GM19239 (cell line): ENCODE measurements around the gene CHAF1A.

Source experiments
- DNase-seq: peaks from one replicate; pipeline ENCODE4 v3.0.0; 2011; ENCODE audit warnings: low spot score; ENCODE audit not compliant: insufficient read length
- FAIRE-seq: peaks from 2 replicates; lab custom pipeline; 2011; peaks lifted over from hg19 to GRCh38; lab: Jason Lieb, UNC

The CHAF1A gene

DNA sequence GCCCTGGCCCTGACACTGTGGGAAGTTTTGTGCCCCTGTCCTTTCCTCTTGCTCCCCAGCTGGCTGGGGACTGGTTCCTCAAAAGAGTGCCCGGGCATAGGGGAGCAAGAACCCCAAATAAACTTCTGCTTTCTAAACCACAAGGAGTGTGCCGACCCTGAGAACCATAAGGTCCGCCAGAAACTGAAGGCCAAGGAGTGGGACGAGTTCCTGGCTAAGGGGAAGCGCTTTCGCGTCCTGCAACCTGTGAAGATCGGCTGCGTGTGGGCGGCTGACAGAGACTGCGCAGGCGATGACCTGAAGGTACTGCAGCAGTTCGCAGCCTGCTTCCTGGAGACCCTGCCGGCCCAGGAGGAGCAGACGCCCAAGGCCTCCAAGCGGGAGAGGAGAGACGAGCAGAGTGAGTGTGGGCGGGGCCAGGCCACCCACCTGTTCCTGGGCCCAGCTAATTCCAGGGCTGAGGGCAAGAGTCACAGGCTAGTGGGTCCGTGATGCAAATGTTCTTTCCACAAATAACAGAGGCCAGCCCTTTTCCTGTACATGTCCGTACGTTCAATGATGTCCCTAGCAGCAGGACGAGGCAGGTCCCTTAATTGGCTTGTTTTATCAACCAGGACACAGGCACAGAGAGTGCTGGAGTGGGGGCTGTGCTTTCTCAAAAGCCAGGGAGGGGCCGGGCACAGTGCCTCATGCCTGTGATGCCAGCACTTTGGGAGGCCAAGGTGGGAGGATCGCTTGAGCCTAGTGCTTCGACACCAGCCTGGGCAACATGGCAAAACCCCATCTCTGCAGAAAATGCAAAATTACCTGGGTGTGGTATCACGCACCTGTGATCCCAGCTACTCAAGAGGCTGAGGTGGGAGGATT, 29.6 kb downstream of the CHAF1A start:
- DNase-seq = peak; percentile 44
- FAIRE-seq = peak; percentile 68

DNA sequence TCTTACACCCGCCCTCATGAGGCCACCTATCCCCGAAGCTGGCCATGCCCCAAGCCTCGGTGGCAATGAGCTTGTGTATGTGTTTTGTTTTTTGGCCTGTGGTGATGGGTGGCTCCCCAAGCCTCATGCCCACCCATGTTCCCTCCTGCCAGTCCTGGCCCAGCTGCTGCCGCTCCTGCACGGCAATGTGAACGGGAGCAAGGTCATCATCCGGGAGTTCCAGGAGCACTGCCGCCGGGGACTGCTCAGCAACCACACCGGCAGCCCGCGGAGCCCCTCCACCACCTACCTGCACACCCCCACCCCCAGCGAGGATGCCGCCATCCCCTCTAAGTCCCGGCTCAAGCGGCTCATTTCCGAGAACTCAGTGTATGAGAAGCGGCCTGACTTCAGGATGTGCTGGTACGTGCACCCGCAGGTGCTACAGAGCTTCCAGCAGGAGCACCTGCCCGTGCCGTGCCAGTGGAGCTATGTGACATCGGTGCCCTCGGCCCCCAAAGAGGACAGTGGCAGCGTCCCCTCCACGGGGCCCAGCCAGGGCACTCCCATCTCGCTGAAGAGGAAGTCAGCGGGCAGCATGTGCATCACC, 30.6 kb downstream of the CHAF1A start:
- DNase-seq (no peak), FAIRE-seq (no peak)

DNA sequence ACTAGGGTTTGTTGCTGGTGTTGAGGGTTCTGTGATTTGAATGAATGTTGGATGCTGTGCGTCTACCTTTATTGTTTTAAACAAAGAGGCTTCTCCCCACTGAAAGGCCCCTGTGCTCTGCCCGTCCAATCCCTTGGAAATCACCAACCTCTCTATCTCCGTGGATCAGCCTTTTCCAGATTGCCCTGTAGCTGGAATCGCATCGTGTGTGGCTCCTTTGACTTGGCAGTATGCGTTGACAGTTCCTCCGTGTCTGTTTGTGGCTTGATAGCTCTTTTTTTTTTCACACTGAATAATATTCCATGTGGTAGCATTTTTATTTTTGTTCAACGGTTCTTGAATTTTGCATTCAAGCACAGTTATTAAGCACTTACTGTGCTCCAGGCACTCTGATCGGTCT, 32.0 kb downstream of the CHAF1A start:
- FAIRE-seq (no peak), DNase-seq (no peak)

DNA sequence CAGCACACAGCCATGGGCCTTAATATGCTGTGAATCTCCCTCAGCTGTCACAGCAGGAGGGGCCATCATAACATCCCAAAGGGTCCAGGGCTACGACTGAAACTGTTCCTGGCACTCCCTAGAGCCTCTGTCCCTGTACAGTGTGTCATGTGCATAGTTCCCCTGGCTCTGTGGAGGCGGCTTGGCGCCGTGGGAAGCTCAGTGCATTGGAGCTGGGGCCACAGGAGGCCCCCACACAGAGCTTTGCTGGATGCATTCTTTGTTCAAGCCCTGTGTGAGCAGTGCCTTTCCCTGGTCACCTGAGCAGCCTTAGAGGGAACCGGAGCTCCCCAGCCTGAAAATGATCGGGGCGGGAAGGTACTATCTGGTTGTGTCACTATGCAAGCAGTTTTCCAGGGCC, 33.8 kb downstream of the CHAF1A start:
- no peak for DNase-seq
- FAIRE-seq = no peak

DNA sequence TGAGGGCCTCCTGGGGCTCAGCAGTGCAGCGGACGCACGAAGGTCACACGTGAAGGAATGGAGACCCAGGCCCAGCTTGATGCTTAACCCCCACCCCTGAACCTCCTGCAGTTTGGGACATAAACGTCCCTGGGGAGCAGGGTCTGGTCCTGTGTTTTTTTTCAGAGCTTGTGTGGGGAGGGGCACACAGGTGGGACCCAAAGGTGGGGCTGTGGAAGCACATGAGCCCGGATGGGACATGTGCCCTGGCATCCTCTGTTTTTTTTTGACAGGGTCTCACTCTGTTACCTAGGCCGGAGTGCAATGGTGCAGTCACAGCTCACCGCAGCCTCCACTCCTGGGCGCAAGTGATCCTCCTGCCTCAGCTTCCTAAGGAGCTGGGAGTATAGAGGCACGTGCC, 34.7 kb downstream of the CHAF1A start:
- DNase-seq = no peak
- FAIRE-seq = no peak

DNA sequence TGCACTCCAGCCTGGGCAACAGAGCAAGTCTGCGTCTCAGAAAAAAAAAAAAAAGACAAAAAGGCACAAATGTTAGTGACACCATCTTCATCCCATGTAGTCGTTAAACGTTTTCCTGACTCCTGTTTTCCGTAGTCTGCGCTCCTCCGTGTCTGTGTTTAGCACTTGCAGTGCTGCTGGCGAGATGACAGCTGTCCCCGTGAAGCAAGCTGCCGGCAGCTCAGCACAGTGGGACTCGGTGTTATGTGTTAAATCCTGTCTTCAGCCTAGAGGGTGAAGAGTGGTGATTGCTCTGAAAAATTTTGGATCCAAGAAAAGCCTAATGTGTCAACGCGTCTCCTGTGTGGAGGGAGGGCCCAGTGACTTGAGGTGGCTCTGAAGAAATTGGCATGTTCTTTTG, 36.8 kb downstream of the CHAF1A start:
- FAIRE-seq (no peak), DNase-seq (no peak)

DNA sequence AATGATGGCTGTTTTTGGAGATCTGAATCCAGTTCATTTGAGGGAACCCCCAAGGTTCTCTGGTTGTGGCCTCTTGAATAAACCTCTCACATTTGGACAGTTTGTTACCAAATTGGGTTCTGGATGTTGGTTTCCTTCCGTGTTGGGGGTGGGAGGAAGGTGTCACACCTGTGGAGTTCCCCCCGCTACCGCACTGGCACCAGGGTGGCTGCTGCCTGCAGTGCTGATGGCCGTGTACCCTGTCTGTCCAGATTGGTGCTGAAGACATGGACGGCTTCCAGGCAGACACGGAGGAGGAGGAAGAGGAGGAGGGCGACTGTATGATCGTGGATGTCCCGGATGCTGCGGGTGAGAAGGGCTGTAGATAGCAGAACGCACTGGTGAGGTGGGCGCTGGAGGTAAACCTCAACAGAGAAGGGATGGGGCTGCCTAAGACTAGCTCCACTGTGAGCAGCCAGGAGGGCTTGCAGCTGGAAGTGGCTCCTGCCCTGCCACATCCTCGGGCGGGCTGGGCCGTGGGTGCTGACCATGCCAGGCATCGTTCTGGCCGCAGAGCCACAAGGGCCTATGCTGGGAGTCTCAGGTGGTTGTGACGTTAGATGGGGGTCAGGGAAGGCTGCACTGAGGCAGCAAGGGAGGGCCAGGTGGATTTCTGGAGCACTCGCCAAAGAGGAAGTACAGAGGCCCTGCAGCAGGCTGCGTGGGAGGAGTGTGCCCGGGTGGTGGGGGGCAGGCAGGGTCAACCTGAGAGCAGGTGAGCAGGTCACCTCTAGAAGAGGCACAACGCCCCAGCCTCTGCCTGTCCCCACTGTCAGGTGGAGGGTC, 39.8 kb downstream of the CHAF1A start:
- FAIRE-seq (no peak), DNase-seq (no peak)

DNA sequence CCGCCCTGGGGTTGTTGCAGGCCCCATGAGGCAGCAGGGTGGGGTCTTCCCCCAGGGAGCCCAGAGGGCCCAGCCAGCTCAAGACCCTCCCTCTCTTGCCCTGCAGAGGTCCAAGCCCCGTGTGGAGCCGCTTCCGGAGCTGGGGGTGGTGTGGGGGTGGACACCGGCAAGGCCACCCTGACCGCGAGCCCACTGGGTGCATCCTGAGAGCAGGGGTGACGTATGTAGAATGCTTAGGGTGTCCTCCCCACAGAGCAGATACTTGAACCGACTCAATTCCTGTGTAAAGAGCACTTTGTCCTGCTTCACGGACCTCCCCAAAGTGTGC, 40.3 kb downstream of the CHAF1A start:
- no peak for FAIRE-seq
- DNase-seq = no peak

DNA sequence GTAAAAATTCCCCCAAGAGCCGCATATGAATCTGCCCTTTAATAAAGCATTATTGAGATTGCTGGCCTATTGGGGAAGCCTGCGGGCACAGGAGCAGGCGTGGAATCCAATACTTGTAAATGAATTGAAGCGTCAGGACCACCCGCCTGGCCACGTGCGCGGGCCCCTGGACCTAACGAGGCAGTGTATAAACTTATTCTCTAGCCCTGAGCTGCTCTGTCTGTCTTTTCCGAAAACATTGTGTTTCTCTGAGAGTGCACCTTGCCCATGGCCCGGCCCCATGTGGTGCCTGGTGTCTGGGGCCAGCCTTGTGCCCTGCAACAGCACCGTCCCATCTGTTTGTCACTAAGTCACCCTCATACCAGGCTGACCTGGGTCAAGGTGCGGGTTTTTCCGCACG, 40.7 kb downstream of the CHAF1A start:
- FAIRE-seq (no peak), DNase-seq (no peak)

DNA sequence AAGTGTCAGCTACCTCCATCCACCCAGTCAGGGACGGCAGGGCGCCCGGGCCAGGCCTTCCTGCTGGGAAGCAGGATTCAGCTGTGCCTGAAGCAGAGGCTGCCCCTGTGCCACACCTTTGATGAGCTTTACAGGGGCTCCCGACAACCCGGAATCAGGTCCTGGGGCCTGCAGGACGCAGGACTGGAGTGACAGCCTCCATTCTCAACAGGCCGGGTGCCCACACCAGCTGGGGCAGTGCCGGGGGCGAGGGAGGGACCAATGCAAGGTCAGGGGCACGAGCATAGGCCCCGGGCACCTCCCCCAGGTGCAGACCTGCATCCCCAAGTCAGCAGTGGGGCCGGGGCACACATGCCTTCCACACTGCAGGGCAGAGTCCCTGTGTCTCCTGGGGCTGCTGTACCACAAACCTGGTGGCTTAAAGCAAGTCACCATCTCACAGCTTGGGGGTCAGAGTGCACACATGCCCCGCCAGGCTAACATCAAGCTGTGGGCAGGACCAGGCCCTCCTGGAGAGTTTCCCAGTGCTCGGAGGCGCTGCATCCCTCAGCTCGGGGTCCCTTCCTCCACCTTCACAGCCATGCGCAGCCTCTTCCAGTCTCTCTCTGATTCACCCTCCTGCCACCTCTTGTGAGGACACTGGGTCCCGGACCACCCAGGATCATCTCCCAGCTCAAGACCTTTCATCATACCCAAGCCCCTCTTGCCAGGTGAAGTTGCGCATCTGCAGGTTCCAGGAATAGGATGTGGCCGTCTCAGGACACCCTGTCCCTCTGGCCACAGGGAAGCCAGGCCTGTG, 41.7 kb downstream of the CHAF1A start:
- DNase-seq = no peak
- FAIRE-seq = no peak

DNA sequence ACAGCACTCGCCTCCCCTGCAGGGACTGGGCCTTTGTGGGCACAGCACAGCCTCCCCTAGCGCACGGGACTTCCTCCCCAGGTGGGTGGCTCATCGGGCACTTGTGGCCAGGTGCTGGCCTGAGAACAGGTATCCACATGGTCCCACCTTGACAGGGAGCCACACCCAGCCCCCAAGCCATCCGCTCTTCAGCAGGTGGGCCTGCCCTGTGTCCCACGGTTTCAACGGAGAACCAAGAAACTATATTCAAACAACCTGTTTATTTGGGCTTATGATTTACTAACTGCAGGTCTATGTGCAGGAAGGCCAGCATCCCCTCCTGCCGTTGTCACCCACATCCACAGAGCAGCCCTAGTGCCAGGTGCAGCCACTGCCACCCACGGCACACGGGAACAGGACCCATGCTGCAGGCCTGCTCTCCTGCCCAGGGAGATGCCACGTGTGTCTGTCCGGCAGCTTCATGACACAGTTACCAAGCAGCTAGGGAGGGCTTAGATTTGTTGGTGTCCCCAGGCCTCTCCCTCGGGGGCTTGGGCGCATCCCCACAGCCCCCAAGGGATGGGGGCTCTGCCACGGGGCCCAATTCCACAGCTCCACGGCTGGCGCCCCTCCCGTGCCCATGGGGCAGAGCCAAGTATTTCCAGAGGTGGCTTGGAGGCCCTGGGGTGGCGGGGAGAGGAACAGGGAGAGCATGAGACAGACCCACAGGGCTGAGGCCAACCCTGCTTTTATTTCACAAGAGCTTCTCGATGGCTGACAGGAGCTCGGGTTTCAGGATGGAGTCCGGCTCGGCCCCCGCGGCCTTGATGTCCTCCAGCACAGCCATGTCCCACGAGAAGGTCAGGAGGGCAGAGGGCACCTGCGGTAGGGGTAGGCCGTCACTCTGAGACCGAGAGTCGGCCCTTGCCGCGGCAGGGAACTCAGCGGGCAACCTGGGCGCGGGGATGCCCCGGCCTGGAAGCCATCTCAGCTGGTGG, 42.6 kb downstream of the CHAF1A start:
- FAIRE-seq (no peak), DNase-seq (no peak)

DNA sequence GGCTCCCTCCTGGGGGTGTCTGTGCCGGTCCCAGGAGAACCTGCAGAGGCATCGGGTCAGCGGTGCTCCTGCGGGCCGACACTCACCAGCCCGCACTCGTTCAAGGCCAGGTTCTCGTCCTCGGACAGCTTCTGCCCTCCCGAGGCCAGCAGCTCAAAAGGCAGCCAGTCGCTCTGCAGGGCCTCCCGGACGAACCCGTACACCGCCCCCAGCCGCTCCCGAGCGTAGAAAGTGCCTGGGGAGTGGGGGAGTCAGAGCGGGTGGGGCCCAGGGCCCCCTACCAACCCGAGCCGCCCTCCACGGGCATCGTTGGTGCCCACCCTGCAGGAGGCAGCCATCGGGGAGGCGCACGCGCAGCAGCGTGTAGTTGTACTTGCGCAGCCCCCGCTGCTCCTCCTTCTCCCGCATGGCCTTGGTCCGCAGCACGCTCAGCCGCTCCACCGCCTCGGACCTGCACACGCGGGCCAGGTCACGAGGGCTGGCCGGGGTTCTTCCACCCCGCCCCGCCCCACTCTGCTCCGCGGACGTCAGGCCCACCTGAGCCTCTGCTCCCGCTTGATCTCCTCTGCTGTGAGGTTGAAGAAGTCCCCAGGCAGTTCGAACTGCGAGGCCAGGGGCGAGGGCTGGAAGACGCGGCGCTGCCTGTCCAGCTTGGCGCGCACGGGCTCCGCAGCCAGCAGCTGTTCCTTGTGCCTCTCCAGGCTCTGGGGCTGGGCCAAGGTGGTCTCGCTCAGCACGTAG, 43.7 kb downstream of the CHAF1A start:
- FAIRE-seq (no peak), DNase-seq (no peak)

DNA sequence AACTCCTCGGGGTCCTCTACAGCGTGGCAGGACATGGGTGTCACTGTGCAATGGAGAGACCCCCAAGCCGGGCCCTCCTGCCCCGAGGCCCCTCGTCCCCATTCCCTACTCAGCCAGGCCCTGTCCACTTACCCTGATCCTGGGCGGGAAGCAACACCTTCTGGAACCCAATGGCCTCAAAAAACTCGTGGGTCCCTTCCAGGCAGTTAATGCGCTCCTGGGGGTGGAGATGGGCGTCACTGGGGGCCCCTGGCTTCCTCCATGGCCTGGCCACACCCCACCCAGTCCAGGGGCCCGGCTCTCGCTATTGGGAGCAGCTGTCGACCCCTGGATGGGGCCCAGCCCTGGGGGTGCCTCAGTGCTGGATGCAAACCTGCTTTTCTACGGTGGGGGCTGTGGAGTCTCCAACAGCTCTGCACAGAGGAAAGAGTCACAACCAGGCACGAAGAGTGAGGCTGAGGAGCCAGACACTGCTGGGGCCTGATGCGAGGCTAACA, 44.3 kb downstream of the CHAF1A start:
- no peak for DNase-seq
- FAIRE-seq = no peak

DNA sequence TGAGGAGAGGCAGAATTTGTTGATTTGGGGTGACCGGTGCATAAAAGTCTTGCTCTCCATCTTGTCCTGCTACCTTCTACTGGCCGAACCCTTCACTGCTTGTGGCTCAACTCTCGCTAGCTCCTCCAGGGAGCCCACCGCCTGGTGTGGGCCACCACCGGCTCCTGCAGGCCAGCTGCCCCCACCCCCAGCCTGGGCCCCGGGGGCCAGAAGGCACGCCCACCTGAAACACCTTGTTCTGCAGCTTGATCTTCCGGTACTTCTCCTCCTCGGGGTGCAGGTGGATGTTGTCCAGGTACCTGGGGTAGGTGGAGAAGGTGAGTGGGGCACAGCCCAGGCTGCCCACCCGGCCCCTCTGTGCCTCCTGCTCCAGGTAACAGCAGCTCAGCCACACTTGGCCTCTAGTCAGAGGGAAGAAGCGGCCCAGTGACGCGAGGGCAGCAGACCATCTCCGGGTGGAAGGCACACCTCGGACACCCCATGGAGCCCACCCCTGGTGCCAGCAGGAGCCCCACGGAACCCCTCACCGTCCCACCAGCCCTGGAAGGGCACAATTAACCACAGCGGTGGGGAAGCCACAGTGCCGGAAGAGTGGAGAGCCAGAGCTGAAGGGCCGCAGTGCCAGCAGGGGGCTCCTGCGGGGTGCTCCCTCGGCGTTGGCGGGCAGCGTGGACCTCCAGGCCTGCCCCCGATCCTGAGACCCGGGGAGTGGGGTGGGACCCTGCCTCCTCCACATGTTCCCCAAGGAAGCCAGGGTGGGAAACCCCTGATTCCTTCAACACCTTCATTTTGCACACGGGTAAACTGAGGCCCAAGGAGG, 45.1 kb downstream of the CHAF1A start:
- DNase-seq = no peak
- FAIRE-seq = no peak

DNA sequence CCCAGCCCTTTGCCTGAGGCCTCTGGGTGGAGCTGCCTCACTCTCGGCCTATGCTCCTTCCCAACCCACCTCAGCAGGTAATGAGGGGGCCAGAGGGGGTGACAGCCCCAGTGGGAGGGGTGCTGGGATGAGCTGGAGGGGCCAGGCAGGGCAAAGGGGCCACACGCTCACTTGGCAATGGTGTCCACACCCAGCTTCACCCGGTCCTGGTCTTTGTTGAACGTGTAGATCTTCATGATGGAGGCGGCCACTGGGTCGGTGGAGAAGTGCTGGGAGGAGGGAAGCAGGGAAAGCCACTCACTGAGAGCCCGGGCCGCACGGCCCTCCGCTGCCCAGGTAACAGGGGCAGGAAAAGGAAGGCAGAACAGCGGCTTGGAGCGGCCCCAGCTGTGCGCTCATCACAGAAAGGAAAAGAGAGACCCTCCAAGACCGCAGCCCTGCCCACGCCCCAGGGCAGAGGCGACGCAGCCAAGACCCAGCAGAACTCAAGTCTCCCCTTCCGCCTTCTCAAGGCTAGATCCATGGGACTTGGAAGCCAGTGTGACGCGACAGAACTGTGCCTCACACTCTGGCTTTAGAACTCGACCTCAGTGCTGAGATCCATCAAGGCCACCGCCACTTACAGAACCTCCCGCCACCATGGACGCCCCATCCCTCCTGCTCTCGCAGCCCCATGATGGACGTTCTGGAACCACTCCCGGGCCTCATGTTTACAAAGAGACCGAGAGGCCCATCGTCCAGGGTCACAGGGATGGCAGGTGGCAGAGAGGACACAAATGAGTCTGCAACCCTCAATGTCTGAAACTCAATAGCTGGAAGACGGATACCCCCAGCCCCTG, 45.9 kb downstream of the CHAF1A start:
- FAIRE-seq = no peak
- no peak for DNase-seq

DNA sequence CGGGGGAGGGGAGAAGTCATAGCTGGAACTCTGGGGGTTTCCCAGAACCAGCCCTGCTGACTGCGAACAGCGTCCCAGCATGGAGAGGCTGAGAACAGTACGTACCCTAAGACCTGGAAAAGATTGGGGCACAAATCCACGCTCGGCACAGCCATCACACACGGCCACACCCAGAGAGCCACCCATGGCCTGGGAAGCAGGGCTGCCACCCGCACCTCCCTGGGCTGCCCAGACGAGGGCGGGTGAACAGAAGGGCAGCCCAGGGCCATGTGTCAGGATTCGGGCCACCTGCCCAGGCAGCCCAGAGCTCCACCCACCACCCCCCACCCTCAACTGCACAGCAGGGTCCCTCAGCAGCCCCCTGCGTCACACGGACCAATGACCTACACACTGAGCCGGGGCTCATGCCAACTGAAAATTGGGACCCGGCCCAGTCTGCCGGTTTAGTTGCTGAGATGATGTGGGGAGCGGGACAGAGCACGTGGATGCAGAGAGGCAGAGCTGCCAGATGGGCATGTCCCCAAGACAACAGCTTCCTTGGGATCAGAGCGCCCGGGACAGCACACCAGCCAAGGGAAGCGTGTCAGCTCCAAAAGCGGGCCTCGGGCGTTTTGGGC, 46.7 kb downstream of the CHAF1A start:
- FAIRE-seq (no peak), DNase-seq (no peak)
